AG04449 (cell line): ENCODE measurements around the gene TECR.
"Not testable (repeated sequence)": the region's sequence is repeated elsewhere in the genome, so short reads cannot be mapped to it uniquely, and the experiment has no call there.

ENCODE experiments used
- CTCF ChIA-PET: fragments of 350-600 bp; formaldehyde crosslinking; extraction: SDS; loops from one replicate; lab custom pipeline; 2021; ENCODE audit warnings: antibody characterized with exemption; lab: Yijun Ruan, JAX
- POLR2A ChIA-PET: fragments of 400-600, 350-600 bp; formaldehyde crosslinking; extraction: SDS; loops from one replicate; lab custom pipeline; 2020; ENCODE audit warnings: antibody characterized with exemption, inconsistent platforms; lab: Yijun Ruan, JAX
- DNase-seq: peaks from one replicate; pipeline ENCODE4 v3.0.0-alpha.2; 2010; ENCODE audit warnings: low read depth, low spot score
- H3K4me3 ChIP-seq: 2 replicates; pipeline ENCODE4 v1.5.1; 2011; ENCODE audit warnings: low read depth, mild to moderate bottlenecking, control low read depth, low read length
- CTCF ChIP-seq: IDR thresholded peaks from one replicate; pipeline ENCODE4 v1.5.1; 2011; ENCODE audit warnings: mild to moderate bottlenecking, moderate library complexity, low read length, control low read depth, inconsistent platforms; ENCODE audit not compliant: insufficient read depth; ENCODE audit errors: missing control alignments

Gene TECR

GRCh38 chr19:14595558-14595957, 66.2 kb downstream of the TECR start:
- CTCF ChIA-PET, result no interaction called here

GRCh38 chr19:14599548-14600147, 70.3 kb downstream of the TECR start:
- POLR2A ChIA-PET, result no interaction called here
- CTCF ChIA-PET, result no interaction called here

More at GRCh38 chr19:14595558-14595957, 66.2 kb downstream of the TECR start:
- DNase-seq, result no peak
- TF ChIP-seq CTCF, result no peak
- POLR2A ChIA-PET, result no interaction called here
- H3K4me3 ChIP-seq, result no peak overlapping the region

GRCh38 chr19:14603990-14604387, 74.6 kb downstream of the TECR start:
- POLR2A ChIA-PET, result no interaction called here
- DNase-seq, result no peak
- no peak for TF ChIP-seq CTCF
- CTCF ChIA-PET, result no interaction called here
- H3K4me3 ChIP-seq, result no peak overlapping the region

More at GRCh38 chr19:14599548-14600147, 70.3 kb downstream of the TECR start:
- DNase-seq, result no peak
- no peak overlapping the region for H3K4me3 ChIP-seq
- TF ChIP-seq CTCF, result no peak

- CTCF ChIA-PET, result no interaction called here
- no peak for TF ChIP-seq CTCF
- no peak overlapping the region for H3K4me3 ChIP-seq
- POLR2A ChIA-PET, result no interaction called here
- DNase-seq, result no peak
These were observed 77.2 kb downstream of the TECR start for GRCh38 chr19:14606627-14607026.

GRCh38 chr19:14611051-14611450, 81.7 kb downstream of the TECR start:
- H3K4me3 ChIP-seq, result no peak overlapping the region
- ChIA-PET CTCF (no interaction called here), POLR2A (no interaction called here)
- TF ChIP-seq CTCF, result no peak
- no peak for DNase-seq

GRCh38 chr19:14612242-14612641, 82.8 kb downstream of the TECR start:
- POLR2A ChIA-PET, DNase-seq: not testable (repeated sequence)

GRCh38 chr19:14612657-14613056, 83.3 kb downstream of the TECR start:
- no peak overlapping the region for H3K4me3 ChIP-seq
- TF ChIP-seq CTCF, result no peak
- DNase-seq, result no peak
- ChIA-PET CTCF (no interaction called here), POLR2A (no interaction called here)

More at GRCh38 chr19:14612242-14612641, 82.8 kb downstream of the TECR start:
- H3K4me3 ChIP-seq, CTCF ChIA-PET: not testable (repeated sequence)

GRCh38 chr19:14613399-14614098, 84.2 kb downstream of the TECR start:
- DNase-seq, H3K4me3 ChIP-seq, POLR2A ChIA-PET, CTCF ChIA-PET: not testable (repeated sequence)
